ENCODE measurements around the gene GABRG3. TPM values are rescaled to one million over a fixed set of nuclear protein-coding genes. Genes with fewer than 3 reads are reported as not detected.

The GABRG3 gene
- total RNA-seq, 2 experiments from 2014 or later = not detected

GRCh38 chr15:27084844-27085243 is 113.9 kb downstream of the GABRG3 start:
- POLR2A ChIA-PET = no interaction called here
- Histone ChIP-seq H3K4me3 (ENCODE audit: low read length) (no peak overlapping the region), H3K27me3 (ENCODE audit: control insufficient read depth in 1 of 2, insufficient read depth in 2 of 2, low read length in 2 of 2) (no peaks in the 10 kb centered on the region), H3K9me3 (ENCODE audit: control insufficient read depth in 1 of 2, insufficient read depth in 1 of 2, low read length in 2 of 2) (peaks cover 0 to 35% of the 10 kb centered on the region in 2 experiments), H3K27ac (ENCODE audit: low read depth in 1 of 2, low read length in 2 of 2) (no peak overlapping the region), H3K36me3 (ENCODE audit: insufficient read depth, low read length) (no peaks in the 10 kb centered on the region), H3K4me1 (ENCODE audit: insufficient read depth, low read length) (no peaks in the 10 kb centered on the region)
- H3K36me3 Mint-ChIP-seq (ENCODE audit: low read depth) = no peaks in the 10 kb centered on the region
- no peaks in the 10 kb centered on the region for H3K4me1 Mint-ChIP-seq (ENCODE audit: low read depth)
- no peak for TF ChIP-seq CTCF (IDR thresholded peaks at IDR 0.05)
- CTCF ChIA-PET = no interaction called here
- no peak overlapping the region for H3K4me3 Mint-ChIP-seq
- ATAC-seq (ENCODE audit: poor library complexity) = no peak
- DNase-seq = no peak
- intact Hi-C loops (cut with DNase I, micrococcal nuclease) = no loop called here
- peaks cover 5% of the 10 kb centered on the region for H3K9me3 Mint-ChIP-seq
- no peak overlapping the region for H3K27ac Mint-ChIP-seq
- no peaks in the 10 kb centered on the region for H3K27me3 Mint-ChIP-seq

- ChIA-PET POLR2A (no interaction called here), CTCF (no interaction called here)
Measured at GRCh38 chr15:27086149-27086548, 115.2 kb downstream of the GABRG3 start.

DNA sequence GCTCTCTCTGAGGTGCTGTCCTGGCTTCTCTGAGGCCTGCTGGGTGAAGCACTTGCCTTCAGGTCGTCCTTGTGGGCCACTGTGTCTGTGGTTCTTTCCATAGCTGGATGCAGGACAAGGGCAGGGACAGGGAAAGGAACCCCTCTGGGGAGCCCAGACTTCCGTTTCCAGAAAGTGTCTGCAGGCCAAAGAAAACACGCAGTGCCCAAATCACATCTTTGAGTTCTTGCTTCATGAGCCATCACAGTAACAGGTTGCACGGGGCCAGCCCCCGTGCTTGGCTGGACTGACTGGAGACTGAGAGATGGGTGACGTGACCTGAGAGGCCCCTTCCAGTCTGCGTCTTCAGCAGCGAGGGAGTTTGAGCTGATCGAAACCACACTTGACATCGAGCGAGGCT is 115.8 kb downstream of the GABRG3 start:
- Mint-ChIP-seq H3K36me3 (ENCODE audit: low read depth) (no peaks in the 10 kb centered on the region), H3K27ac (no peak overlapping the region), H3K27me3 (no peaks in the 10 kb centered on the region), H3K4me1 (ENCODE audit: low read depth) (no peaks in the 10 kb centered on the region), H3K9me3 (peaks cover 5% of the 10 kb centered on the region), H3K4me3 (no peak overlapping the region)
- ATAC-seq (ENCODE audit: poor library complexity) (no peak), DNase-seq (no peak)
- no peak overlapping the region for H3K4me3 ChIP-seq (ENCODE audit: low read length)
- no peak overlapping the region for H3K27ac ChIP-seq (ENCODE audit: low read depth in 1 of 2, low read length in 2 of 2)
- POLR2A ChIA-PET = no interaction called here
- no peaks in the 10 kb centered on the region for H3K27me3 ChIP-seq (ENCODE audit: control insufficient read depth in 1 of 2, insufficient read depth in 2 of 2, low read length in 2 of 2)
- CTCF ChIA-PET = no interaction called here
- no peaks in the 10 kb centered on the region for H3K36me3 ChIP-seq (ENCODE audit: insufficient read depth, low read length)
- intact Hi-C loops (cut with DNase I, micrococcal nuclease) = no loop called here
- no peak for TF ChIP-seq CTCF (IDR thresholded peaks at IDR 0.05)
- H3K9me3 ChIP-seq (ENCODE audit: control insufficient read depth in 1 of 2, insufficient read depth in 1 of 2, low read length in 2 of 2) = peaks cover 0 to 31% of the 10 kb centered on the region in 2 experiments
- no peaks in the 10 kb centered on the region for H3K4me1 ChIP-seq (ENCODE audit: insufficient read depth, low read length)

More at GRCh38 chr15:27086149-27086548, 115.2 kb downstream of the GABRG3 start:
- Histone ChIP-seq H3K36me3 (ENCODE audit: insufficient read depth, low read length) (no peaks in the 10 kb centered on the region), H3K27ac (ENCODE audit: low read depth in 1 of 2, low read length in 2 of 2) (no peak overlapping the region), H3K4me1 (ENCODE audit: insufficient read depth, low read length) (no peaks in the 10 kb centered on the region), H3K27me3 (ENCODE audit: control insufficient read depth in 1 of 2, insufficient read depth in 2 of 2, low read length in 2 of 2) (no peaks in the 10 kb centered on the region), H3K9me3 (ENCODE audit: control insufficient read depth in 1 of 2, insufficient read depth in 1 of 2, low read length in 2 of 2) (peaks cover 0 to 31% of the 10 kb centered on the region in 2 experiments), H3K4me3 (ENCODE audit: low read length) (no peak overlapping the region)
- Mint-ChIP-seq H3K4me3 (no peak overlapping the region), H3K27ac (no peak overlapping the region), H3K9me3 (peaks cover 5% of the 10 kb centered on the region), H3K36me3 (ENCODE audit: low read depth) (no peaks in the 10 kb centered on the region), H3K4me1 (ENCODE audit: low read depth) (no peaks in the 10 kb centered on the region), H3K27me3 (no peaks in the 10 kb centered on the region)
- intact Hi-C loops (cut with DNase I, micrococcal nuclease) = no loop called here
- DNase-seq (no peak), ATAC-seq (ENCODE audit: poor library complexity) (no peak)
- no peak for TF ChIP-seq CTCF (IDR thresholded peaks at IDR 0.05)

Measured in CD4-positive, alpha-beta T cell (primary cell).